Astrocyte of the hippocampus (primary cell): ENCODE measurements around the gene MCC.

Experiments used
- DNase-seq: peaks from one replicate; pipeline ENCODE4 v3.0.0; 2011; ENCODE audit warnings: low read depth, low spot score

The MCC gene

GRCh38 chr5:113150221-113150620, 338.0 kb downstream of the MCC start:
- no peak for DNase-seq

GRCh38 chr5:113147537-113147936, 340.7 kb downstream of the MCC start:
- no peak for DNase-seq

GRCh38 chr5:113147101-113147508, 341.1 kb downstream of the MCC start:
- DNase-seq: peak; percentile 58

GRCh38 chr5:113145757-113146387, 342.4 kb downstream of the MCC start:
- no peak for DNase-seq

GRCh38 chr5:113142186-113142585, 346.1 kb downstream of the MCC start:
- DNase-seq: no peak

GRCh38 chr5:113140837-113141671, 347.2 kb downstream of the MCC start:
- peak; percentile 83 for DNase-seq

- no peak for DNase-seq
Observed at GRCh38 chr5:113133211-113133975, 354.9 kb downstream of the MCC start.

- no peak for DNase-seq
Observed at GRCh38 chr5:113132564-113132963, 355.7 kb downstream of the MCC start.

- DNase-seq: no peak
Observed at GRCh38 chr5:113128641-113129330, 359.5 kb downstream of the MCC start.

- DNase-seq: no peak
Observed at GRCh38 chr5:113128082-113128481, 360.2 kb downstream of the MCC start.

- DNase-seq: no peak
Observed at GRCh38 chr5:113127021-113127420, 361.2 kb downstream of the MCC start.

GRCh38 chr5:113125371-113125770, 362.9 kb downstream of the MCC start:
- no peak for DNase-seq

GRCh38 chr5:113124914-113125313, 363.3 kb downstream of the MCC start:
- DNase-seq: no peak

- peak; percentile 49 for DNase-seq
Observed at GRCh38 chr5:113124265-113124664, 364.0 kb downstream of the MCC start.

- peak; percentile 28 for DNase-seq
Observed at GRCh38 chr5:113123618-113124017, 364.6 kb downstream of the MCC start.

GRCh38 chr5:113122053-113122452, 366.2 kb downstream of the MCC start:
- DNase-seq: no peak

- no peak for DNase-seq
Observed at GRCh38 chr5:113119246-113119924, 368.9 kb downstream of the MCC start.

- DNase-seq: no peak
Observed at GRCh38 chr5:113118765-113119164, 369.5 kb downstream of the MCC start.

GRCh38 chr5:113118298-113118697, 370.0 kb downstream of the MCC start:
- DNase-seq: no peak

- no peak for DNase-seq
Observed at GRCh38 chr5:113117543-113118115, 370.6 kb downstream of the MCC start.

- no peak for DNase-seq
Observed at GRCh38 chr5:113115956-113116355, 372.3 kb downstream of the MCC start.
